ENCODE results near the gene PAX7.
"Not testable (repeated sequence)": the region's sequence is repeated elsewhere in the genome, so short reads cannot be mapped to it uniquely, and the experiment has no call there.

PAX7 gene

GRCh38 chr1:18657506-18658201, 27.0 kb downstream of the PAX7 start:
- DNase-seq = no peak

- no peak for DNase-seq
Measured at GRCh38 chr1:18658831-18659230, 28.2 kb downstream of the PAX7 start.

- no peak for DNase-seq
Measured at GRCh38 chr1:18661404-18662285, 31.0 kb downstream of the PAX7 start.

- no peak for DNase-seq
Measured at GRCh38 chr1:18662286-18662639, 31.6 kb downstream of the PAX7 start.

- DNase-seq = no peak
Measured at GRCh38 chr1:18666317-18666920, 35.8 kb downstream of the PAX7 start.

- DNase-seq = no peak
Measured at GRCh38 chr1:18667333-18667732, 36.7 kb downstream of the PAX7 start.

- no peak for DNase-seq
Measured at GRCh38 chr1:18668046-18668445, 37.4 kb downstream of the PAX7 start.

GRCh38 chr1:18668750-18669404, 38.2 kb downstream of the PAX7 start:
- no peak for DNase-seq

- DNase-seq = no peak
Measured at GRCh38 chr1:18670121-18670867, 39.6 kb downstream of the PAX7 start.

GRCh38 chr1:18670868-18671225, 40.2 kb downstream of the PAX7 start:
- DNase-seq = peak in 1 of 58 donors; percentile 3

GRCh38 chr1:18673976-18674375, 43.3 kb downstream of the PAX7 start:
- DNase-seq = no peak

- DNase-seq = no peak
Measured at GRCh38 chr1:18676332-18676781, 45.7 kb downstream of the PAX7 start.

- no peak for DNase-seq
Measured at GRCh38 chr1:18681423-18681835, 50.8 kb downstream of the PAX7 start.

GRCh38 chr1:18682375-18682774, 51.7 kb downstream of the PAX7 start:
- DNase-seq = no peak

- DNase-seq = no peak
Measured at GRCh38 chr1:18684303-18684702, 53.7 kb downstream of the PAX7 start.

GRCh38 chr1:18686540-18686939, 55.9 kb downstream of the PAX7 start:
- DNase-seq = no peak

GRCh38 chr1:18687273-18687672, 56.6 kb downstream of the PAX7 start:
- DNase-seq = no peak

- no peak for DNase-seq
Measured at GRCh38 chr1:18691648-18692047, 61.0 kb downstream of the PAX7 start.

GRCh38 chr1:18693256-18694098, 62.8 kb downstream of the PAX7 start:
- DNase-seq = no peak

- not testable (repeated sequence) for DNase-seq
Measured at GRCh38 chr1:18694289-18694688, 63.6 kb downstream of the PAX7 start.

Measured in anterior cingulate cortex (tissue), 58 donors.